HG02981 (cell line): ENCODE results near the gene RAB22A.

ENCODE experiments used
- ATAC-seq: cut with Tn5 transposase; IDR thresholded peaks from one replicate; pipeline ENCODE4 v1.9.1; 2021; ENCODE audit warnings: mild to moderate bottlenecking, moderate library complexity; ENCODE audit not compliant: unreplicated experiment

RAB22A gene

DNA sequence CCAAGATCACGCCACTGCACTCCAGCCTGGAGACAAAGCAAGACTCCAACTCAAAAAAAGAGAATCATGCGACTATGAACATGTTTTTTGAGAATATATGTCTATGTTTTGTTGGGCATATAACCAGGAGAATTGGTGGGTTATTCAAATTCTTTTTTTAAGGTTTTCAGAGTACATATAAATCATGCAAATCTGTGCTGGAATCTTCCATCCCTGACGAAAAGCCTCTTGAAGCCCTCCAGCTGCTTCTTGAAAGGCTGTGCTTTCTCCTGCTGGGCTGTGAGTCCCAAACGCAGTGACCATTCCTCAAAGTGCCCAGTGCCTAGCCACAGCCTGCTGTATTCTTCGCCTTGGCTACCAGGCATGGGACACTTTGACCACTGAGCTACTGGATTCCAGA, 9.2 kb upstream of the RAB22A start:
- ATAC-seq = no peak

DNA sequence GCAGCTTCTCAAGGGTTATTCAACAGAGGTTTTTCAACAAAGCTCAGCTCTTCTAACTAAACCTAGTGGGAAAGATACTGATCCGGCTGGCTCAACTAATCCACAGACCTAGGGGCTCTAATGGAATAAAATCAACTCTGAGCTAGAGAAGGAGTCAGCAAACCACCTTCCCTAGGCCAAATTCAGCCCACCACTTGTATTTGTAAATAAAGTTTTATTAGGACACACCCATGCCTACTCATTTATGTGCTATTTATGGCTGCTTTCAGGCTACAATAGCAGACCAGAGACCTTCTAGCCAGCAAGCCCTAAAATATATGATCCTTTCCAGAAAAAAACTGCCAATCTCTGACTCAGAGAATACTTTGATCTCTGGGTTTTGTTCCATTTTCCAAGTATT, 6.0 kb upstream of the RAB22A start:
- no peak for ATAC-seq

DNA sequence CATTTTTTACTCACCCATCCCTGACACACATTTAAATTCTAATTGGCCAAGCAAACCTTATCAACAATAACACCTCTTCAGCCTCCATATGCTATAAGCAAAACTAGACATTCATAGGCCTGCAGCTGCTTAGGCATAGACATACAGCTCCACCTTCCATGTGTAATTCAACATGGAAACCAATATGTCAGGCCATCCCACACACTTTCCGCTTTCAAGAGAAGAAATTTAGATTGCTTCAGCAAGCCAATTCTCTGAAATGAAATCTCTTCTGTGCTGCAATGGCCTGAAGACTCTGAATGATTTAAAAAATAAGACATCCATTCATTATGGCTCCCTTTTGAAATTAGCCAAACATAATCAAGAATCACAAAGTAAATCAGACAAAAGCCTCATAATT, 4.5 kb upstream of the RAB22A start:
- no peak for ATAC-seq

DNA sequence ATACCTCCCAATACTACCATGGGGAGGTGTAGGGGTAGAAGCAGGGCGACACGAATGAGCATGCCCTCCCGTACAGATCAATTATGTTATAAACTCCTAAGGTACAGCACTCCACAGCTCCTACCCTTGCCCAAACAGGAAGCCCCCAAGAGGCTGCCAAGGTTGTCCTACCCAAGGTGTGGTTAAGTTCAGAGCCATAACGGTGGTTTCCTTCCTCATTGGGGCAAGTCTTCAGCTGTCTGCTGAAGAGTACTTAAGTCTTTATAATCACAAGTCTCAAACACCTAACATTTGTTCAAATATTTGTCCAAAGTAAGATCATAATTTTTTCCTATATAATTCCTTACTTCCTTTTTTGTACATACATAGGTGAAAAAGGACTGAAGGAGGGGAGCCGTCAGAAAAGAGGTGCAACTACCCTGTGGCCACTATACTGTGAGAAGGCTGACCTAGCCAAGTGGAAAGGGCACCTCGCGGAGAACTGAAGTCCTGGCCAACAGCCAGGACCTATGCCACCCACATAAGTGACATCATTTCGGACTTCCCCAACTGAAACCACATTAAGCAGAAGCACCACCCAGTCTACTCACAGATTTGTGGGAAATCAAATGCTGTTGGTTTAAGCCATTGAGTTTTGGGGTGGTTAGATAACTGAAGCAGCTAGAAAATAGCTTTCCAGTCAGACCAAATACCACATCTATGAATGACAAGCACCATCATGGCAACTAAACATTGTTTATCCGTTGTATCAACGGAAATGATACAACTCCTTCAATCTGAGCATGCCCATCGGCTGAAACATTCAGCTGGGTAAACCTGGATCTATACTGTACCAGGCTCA, 2.9 kb upstream of the RAB22A start:
- ATAC-seq = peak; percentile 34

DNA sequence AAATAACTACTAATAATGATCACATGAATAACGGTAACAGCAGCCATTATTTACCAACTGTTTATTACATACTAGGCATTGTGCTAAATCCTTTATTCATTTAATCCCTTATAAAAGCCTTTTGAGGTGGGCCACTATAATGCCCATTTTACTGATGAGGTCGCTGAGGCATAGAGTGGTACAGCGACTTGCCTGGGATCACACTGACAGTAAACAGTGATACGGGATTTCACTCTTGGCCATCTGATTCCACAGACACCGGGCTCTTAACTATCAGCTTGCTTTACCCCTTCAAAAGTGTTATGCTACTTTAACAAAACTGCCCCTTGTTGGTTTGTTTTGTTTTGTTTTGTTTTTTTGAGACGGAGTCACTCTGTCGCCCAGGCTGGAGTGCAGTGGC, 2.2 kb upstream of the RAB22A start:
- no peak for ATAC-seq

DNA sequence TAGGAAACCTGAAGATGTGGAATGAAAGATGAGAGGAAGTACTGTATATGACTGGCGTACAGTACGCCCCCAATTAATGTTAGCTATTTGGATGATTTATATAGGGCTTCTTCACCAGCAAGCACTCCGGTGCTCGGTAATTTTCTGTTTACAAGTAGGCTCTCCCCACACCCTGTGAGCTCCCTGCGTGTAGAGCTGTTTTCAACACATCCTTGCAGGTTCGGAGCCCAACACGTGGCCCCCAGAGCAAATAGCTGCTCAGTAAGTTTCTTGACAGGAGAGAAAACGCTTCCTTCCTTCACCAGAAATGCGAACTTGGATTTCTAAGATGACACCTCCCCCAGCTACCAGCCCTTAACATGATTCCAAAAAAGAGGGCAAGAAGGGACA, 1.2 kb upstream of the RAB22A start:
- no peak for ATAC-seq

DNA sequence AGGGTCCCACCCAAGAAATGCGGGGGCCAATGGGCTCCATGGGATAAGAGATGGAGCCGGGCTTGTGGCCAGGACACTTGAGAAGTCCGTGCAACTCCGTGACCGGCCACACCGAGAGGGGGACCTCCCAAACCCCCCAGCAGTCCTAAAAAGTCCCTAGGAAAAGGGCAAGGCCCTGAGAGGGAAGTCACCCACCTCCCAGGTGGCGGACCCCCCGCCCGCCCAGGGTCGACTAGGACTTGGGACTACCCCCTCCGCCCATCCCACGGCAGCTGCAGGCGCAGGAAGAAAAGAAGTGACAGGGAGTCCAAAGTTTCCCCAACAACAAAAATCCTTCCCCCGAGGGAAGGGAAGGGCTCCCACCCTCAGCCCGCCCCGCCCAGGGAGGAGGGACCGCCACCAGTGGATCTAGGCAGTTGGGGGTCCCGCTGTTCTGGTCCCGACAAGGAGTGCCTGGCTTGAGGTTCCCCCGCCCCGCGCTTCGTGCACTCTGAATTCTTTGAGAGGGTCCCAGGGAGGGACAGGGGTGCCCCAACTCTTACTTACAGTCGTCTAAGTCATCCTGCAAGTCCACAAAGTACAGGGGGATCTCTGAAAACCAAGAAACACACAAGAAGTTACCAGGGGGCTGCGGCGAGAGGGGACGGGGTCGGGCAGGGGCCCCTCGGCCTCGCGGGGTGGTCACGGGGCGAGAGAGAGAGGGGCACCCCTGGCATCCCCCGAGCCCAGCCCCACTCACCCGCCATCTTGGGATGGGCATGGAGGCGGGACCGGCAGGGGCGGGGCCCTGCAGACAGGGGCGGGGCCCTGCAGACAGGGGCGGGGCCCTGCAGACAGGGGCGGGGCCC, 611 bp upstream of the RAB22A start:
- ATAC-seq = peak; percentile 49

DNA sequence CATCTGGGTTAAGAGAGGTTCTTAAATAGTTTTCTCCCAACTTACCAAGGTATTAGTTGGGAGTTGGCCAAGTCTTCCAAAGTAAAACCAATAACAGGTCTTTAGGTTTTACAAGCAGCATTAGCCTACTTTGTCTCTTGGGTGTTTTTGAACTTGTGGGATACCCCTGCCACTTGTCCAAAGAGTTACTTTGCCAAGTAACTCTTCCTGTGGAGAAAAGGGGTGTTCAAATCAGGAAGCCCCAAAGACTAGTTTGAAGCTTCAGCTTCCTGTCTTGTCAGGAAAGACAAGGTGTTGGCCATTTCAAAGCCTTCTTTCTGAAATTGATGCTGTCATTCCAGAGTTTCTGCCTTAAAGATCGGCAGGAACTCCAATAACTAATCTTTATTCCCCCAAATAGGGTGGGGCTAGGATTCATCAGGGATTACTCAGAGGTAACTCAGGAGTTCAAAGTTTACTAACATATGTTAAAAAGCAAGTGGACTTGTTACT, 822 bp downstream of the RAB22A start:
- no peak for ATAC-seq

DNA sequence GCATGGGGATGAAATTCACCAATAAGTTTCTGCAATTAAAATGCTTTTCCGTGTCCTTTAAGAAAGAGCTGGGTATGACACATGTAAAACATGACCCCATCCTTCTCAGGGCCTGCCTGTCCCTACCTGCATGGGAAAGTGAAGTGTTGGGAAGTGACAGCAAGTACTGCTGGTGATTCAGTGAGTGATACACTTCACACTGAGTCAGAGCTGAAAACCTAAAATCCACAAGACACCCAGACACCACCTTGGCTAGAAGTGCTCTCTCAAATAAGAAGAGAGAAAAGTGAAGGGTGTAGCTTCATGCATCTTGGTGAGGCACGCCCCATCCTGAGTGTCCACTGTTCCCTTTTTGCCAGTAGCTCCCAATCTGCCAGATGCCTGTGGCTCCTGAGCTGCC, 3.3 kb downstream of the RAB22A start:
- no peak for ATAC-seq

DNA sequence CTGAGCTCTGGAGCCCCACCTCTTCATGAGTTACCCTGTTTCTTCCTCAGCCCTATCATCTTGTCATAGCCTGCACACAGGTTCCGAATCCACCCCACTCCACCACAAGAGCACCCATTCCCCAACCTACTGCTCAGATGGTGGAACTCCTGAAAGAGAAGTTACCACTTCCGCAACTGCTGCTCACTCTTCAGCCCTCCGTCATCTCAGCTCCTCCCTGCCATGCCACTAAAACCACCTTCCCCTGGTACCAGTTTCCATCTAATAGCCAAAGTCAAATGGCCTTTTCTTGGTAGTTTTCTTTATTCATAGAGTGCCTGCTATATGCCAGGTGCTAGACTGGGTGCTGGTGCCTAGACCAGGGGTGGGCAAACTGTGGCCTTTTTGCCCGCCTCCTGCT, 3.9 kb downstream of the RAB22A start:
- no peak for ATAC-seq

DNA sequence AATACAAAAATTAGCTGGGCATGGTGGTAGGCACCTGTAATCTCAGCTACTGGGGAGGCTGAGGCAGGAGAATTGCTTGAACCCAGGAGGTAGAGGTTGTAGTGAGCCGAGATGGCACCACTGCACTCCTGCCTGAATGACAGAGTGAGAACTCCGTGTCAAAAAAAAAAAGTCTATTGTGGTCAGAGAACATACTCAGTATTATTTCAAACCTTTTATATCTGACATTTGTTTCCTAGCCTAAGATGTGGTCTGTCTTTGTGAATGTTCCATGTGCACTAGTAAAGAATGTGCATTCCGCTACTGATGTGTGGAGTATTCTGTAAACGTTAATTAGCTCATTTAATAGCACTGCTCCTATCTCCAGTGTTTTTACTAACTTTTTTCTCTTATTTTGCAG, 11.7 kb downstream of the RAB22A start:
- no peak for ATAC-seq

DNA sequence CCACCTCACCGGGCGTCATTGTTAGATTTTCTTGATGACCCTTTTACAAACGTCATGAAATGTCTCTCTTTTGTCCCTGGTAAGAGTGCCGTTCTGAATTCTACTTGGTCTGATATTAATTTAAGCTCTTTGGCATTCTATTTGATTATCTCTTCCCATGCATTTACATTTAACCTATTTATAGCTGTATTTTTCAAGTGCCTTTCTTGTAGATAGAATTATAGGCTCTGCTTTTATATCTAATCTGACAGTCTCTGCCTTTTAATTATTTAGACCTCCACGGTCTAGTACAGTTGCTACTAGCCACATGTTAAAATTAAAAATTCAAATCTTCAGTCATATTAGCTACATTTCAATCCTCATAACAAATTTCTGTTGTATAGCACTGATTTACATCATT, 12.6 kb downstream of the RAB22A start:
- ATAC-seq = no peak

DNA sequence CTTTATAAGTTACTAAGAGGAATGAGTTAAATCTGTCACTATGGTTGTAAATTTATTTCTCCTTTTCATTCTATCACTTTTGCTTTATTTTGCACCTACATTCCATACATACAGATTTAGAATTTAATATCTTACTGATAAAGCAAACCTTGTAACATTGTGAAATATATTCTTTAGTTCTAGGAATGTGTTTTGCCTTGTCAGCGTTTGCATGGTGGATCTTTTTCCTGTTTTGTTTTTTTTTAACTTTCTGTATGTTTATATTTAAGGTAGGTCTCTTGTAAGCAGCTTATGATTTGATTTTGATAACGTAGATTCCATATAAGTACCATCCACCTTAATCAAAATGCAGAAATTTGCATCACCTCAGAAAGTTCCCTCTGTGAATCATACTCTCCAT, 16.4 kb downstream of the RAB22A start:
- ATAC-seq = no peak

DNA sequence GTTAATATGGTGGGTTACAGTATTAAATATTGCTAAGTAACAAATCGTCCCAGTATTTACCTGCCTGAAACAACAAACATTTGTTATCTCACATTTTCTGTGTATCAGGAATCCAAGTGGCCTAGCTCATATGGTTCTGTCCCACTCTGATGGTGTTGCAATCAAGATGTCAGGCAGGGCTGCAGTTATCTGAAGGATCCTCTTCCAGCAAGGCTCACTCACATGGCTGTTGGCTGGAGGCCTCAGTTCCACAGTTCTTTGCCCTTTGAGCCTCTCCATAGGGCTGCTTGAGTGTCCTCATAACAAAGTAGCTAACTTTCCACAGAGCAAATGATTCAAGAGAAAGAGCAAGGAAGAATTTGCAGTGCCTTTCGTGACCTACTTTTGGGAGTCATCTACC, 17.7 kb downstream of the RAB22A start:
- ATAC-seq = no peak

DNA sequence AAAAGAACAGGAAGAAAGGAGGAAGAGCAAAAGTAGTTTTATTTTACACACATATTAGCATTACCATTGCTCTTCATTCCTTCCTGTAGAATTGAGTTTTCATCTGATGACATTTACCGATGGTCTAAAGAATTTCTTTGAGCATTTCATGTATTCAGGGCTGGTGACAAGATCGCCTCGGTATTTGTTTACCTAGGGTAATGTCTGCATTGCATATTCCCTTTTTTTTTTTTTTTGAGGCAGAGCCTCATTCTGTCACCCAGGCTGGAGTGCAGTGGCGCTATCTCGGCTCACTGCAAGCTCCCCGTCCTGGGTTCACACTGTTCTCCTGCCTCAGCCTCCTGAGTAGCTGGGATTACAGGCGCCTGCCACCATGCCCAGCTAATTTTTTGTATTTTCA, 19.3 kb downstream of the RAB22A start:
- ATAC-seq = no peak

DNA sequence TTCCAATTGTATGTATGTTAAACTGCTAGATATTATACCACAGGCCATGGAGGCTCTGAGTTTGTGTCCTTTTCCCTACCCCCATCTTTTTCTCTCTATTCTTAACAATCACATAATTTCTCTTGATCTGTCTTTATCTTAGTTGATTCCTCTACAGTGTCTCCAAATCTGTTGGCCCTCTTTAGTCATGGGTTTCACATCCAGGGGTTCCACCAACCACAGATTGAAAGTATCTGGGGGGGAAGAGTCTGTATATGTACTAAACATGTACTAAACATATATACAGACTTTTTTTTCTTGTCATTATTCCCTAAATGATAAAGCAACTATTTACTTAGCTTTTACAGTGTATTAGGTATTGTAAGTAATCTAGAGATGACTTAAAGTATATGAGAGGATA, 20.2 kb downstream of the RAB22A start:
- ATAC-seq = no peak

DNA sequence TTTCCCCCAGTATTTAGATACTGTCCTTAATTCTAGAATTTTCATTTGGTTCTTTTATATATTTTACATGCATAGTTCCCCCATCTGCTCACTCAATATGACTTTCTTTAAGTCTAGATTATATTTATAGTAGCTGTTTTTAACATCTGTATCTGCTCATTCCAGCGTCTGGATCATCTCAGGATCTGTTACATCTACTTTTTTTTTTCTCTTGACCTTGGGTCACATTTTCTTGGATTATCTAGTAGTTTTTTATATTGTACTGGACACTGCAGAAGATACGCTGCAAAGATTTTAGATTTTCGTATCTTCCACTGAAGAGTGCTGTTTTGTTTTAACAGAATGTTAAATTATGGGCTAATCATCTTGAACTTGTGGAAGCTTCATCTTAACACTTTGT, 20.7 kb downstream of the RAB22A start:
- no peak for ATAC-seq

DNA sequence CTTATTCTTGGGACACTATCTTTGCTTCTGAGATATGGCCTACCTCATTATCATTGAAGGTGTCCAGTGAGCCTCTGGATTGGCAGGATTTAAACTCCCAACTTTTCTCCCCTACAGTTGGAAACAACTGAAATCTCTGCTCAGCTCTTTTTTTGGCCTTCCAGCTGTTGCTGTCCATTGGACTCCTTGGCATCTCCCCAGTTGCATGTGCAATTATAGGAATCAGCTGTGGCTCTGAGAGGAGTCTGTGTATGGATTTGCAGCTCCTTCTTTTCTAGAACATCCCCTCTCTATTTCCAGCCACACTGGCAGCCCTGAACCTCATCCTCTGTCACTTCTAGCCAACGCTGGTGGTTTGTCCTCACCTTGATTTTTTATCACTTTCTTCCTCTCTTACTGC, 21.2 kb downstream of the RAB22A start:
- ATAC-seq = no peak

DNA sequence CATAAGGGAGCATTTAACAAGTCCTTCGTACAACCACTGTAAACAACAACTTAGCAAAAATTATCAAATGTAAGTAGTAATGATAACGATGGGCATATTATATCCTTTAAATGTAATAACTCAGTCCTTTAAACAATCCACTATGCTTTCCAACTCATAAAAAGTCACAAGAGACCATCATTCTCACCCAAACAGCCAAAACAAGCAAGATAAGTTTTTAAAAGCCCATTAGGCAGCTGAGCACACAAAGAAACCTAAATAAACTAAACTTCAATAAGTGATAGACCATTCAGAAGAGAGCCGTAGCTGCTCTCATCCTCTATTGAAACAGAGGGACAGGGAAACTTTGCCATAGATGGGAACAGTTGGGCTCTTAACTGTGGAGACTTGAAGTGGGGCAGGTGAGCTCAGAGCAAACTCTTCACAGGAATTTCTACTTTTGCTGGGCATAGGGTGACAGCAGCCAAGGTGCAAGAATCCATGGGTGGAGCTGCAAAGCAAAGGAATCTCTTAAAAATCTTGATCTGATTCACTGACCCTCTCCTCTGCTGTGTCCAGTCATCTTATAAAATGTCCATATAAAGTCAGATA, 22.5 kb downstream of the RAB22A start:
- no peak for ATAC-seq

DNA sequence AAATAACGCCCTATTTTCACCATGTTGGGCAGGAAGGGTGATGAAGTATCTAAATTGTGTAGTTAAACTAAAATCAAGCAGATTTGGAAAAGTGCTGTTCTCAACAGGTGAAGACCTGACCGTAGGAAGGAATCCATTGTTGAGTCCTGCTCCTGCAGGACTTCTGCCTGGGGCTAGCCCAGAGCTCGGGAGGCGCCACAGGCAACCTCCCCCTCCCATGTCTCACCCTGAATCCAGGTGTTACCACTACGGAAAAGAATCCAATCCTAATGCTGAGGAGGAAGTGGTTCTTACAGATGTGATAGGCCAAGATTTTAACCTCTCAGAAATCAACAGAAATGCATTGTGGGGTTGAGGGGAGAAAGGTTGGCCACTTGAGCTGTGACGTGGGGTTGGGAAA, 30.2 kb downstream of the RAB22A start:
- no peak for ATAC-seq

DNA sequence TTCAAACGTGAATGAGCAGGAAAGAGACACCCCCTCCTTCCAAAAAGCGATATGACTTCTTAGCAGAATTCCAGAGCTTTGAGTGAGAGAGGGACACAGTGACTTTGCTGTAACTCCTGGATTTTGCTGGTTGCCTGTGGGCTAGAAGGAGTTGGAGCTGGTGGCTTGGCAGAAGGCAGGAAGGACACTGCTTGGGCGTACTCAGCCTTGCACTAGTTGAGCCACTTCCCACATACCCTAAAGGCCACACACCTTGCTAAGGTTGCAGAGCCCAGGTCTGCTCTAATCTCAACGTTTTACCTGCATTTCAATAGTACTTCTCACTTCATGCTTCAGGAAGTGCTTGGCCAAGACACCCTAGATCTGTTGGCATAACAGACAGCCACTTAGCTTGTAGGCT, 30.6 kb downstream of the RAB22A start:
- no peak for ATAC-seq

DNA sequence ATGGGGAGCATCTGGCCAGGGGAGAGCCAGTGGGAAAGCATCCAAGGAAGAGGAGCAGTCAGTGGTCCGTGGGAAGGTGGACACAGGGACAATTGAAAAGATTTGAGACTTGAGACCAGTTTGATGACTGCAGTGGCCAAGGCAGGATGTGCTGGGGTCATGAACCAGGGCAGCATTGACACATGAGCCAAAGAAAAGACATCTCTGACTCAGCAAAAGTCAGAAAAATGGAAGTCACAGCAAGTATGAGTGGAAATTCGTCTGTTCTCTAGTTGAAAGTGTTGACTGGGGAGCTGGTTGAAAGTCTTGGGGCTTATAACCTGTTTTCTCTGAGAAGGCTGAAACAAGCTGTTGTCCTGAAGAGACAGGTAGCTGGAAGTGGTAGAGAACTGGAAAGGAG, 31.3 kb downstream of the RAB22A start:
- ATAC-seq = no peak
